ENCODE results near the gene UQCRC1. TPM values are rescaled to one million over a fixed set of nuclear protein-coding genes. Genes with fewer than 3 reads are reported as not detected.

UQCRC1 gene
- total and polyA plus RNA-seq, 2 of the 8 experiments (the other 6 are each of a cell fraction or from before 2014, with no cell fraction given), result 310 to 720 TPM

- Histone ChIP-seq H3K4ac (replicated peaks; ENCODE audit: insufficient read length, low read depth, low read length) (no peak overlapping the region), H2BK15ac (ENCODE audit: low read length) (no peak overlapping the region), H4K20me1 (replicated peaks in 1 of 2; ENCODE audit: control insufficient read depth in 1 of 2, insufficient read depth in 2 of 2, low read length in 2 of 2) (peaks cover 0 to 13% of the 10 kb centered on the region in 2 experiments), H2BK5ac (ENCODE audit: low read depth, low read length) (no peak overlapping the region), H2BK12ac (ENCODE audit: low read depth, low read length) (no peak overlapping the region), H3K56ac (replicated peaks; ENCODE audit: insufficient read length, low read depth, low read length) (no peak overlapping the region), H3K27me3 (replicated peaks in 1 of 4; ENCODE audit: control insufficient read depth in 3 of 4, extremely low read depth in 1 of 4, insufficient read depth in 3 of 4, low read length in 3 of 4) (no peaks in the 10 kb centered on the region), H3K9me3 (ENCODE audit: insufficient read depth in 2 of 2, low read depth in 1 of 2, low read length in 1 of 2) (no peaks in the 10 kb centered on the region), H3K36me3 (ENCODE audit: control insufficient read depth in 2 of 4, insufficient read depth in 4 of 4, low read length in 3 of 4) (peaks cover 3 to 28% (median 16%) of the 10 kb centered on the region in 4 experiments; a peak in 5 of 8 replicates), H2AFZ (ENCODE audit: low read length) (no peak overlapping the region), H3K23ac (ENCODE audit: insufficient read length) (no peak overlapping the region), H3K4me2 (ENCODE audit: insufficient read depth in 1 of 2, low read depth in 2 of 2, low read length in 2 of 2) (no peak overlapping the region), H3K23me2 (ENCODE audit: low read depth, low read length) (0 out of 2 replicates have a peak, but pooled peaks cover 2% of the 10 kb centered on the region), H3K4me3 (ENCODE audit: extremely low read depth in 1 of 4, insufficient read depth in 2 of 4, low read depth in 3 of 4, low read length in 4 of 4) (no peak overlapping the region), H2AK5ac (ENCODE audit: low read depth, low read length) (no peak overlapping the region), H3K14ac (ENCODE audit: insufficient read length) (no peak overlapping the region), H3K18ac (ENCODE audit: extremely low read depth, low read length) (no peak overlapping the region), H4K5ac (ENCODE audit: insufficient read length, low read depth, low read length) (no peak overlapping the region), H4K91ac (replicated peaks; ENCODE audit: insufficient read length, low read length) (no peak overlapping the region), H2BK20ac (ENCODE audit: low read length) (no peak overlapping the region), H3K79me1 (ENCODE audit: low read depth, low read length) (no peaks in the 10 kb centered on the region), H3K4me1 (replicated peaks in 1 of 4; ENCODE audit: control insufficient read depth in 3 of 4, insufficient read depth in 4 of 4, low read length in 3 of 4) (no peaks in the 10 kb centered on the region), H3K27ac (ENCODE audit: low read depth, low read length) (no peak overlapping the region), H3K79me2 (ENCODE audit: control insufficient read depth in 1 of 2, insufficient read depth in 2 of 2, low read length in 2 of 2) (no peaks in the 10 kb centered on the region), H4K8ac (ENCODE audit: extremely low read depth, insufficient read depth, low read length) (no peak overlapping the region), H3K9ac (replicated peaks in 1 of 4; ENCODE audit: extremely low read depth in 1 of 4, low read depth in 3 of 4, low read length in 3 of 4) (no peak overlapping the region), H2BK120ac (replicated peaks; ENCODE audit: low read depth, low read length) (no peak overlapping the region)
- FAIRE-seq (no peak), DNase-seq (ENCODE audit: low read depth in 1 of 2, low spot score in 2 of 2) (no peak)
- POLR2A ChIA-PET (ENCODE audit: partially characterized antibody), result interaction anchor here (1.8 to 10.5 kb wide), 2 partner anchors 11 to 24 kb away, joined by 5 to 111 read pairs; partner anchors contain the start of gene SLC26A6
- CTCF ChIA-PET (ENCODE audit: partially characterized antibody), result interaction anchor here (1.6 kb wide), 1 partner anchor 212 kb away, joined by 4 read pairs; no protein-coding TSS in a partner anchor
- WGBS, 2 experiments (ENCODE audit: extremely low coverage in 1 of 2, insufficient coverage in 1 of 2, insufficient read length in 1 of 2, insufficient replicate concordance in 2 of 2, low coverage in 1 of 2, low lambda C conversion rate in 2 of 2, missing lambda C conversion rate in 1 of 2), result 92% methylated on average over 9 of the region's 9 CpGs; no CpG with 5 or more reads in 1 of the 2 experiments
- TF ChIP-seq CTCF (IDR thresholded peaks at IDR 0.05; ENCODE audit: control extremely low read depth in 1 of 3, insufficient read depth in 1 of 3, low read depth in 1 of 3, low read length in 3 of 3) (no peak), SAP30 (IDR thresholded peaks at IDR 0.05; ENCODE audit: insufficient read depth, insufficient replicate concordance, low read length) (no peak), SP2 (IDR thresholded peaks at IDR 0.05; ENCODE audit: low read length) (no peak), RNF2 (IDR thresholded peaks at IDR 0.05; ENCODE audit: borderline replicate concordance, low read depth, low read length, missing control alignments, poor library complexity, severe bottlenecking) (no peak), JUND (IDR thresholded peaks at IDR 0.05; ENCODE audit: low read length) (no peak), PHF8 (conservative IDR thresholded peaks at IDR 0.05; ENCODE audit: low read depth, low read length) (no peak), SUZ12 (IDR thresholded peaks at IDR 0.05; ENCODE audit: low read length) (no peak), EP300 (IDR thresholded peaks at IDR 0.05; ENCODE audit: borderline replicate concordance in 1 of 2, low read depth in 2 of 2, low read length in 2 of 2) (no peak), CHD1 (IDR thresholded peaks at IDR 0.05; ENCODE audit: low read depth, low read length) (no peak), HDAC6 (IDR thresholded peaks at IDR 0.05; ENCODE audit: low read depth, low read length) (no peak), KDM5A (IDR thresholded peaks at IDR 0.05; ENCODE audit: low read length) (no peak)
Observed at GRCh38 chr3:48647714-48648113, 38.3 kb upstream of the UQCRC1 start.

All from H1 (cell line).